WTC11 (cell line): ENCODE results near the gene GEMIN7. TPM values are rescaled to one million over a fixed set of nuclear protein-coding genes. Genes with fewer than 3 reads are reported as not detected.
A peak's percentile ranks its signal among the peaks of the same experiment; 100 is the strongest.

Source experiments
- ATAC-seq: fragments of 200-7000 bp; cut with Tn5 transposase; 2 replicates; pipeline ENCODE4 v1.10.0; 2021; ENCODE audit warnings: mild to moderate bottlenecking, moderate library complexity
- CTCF ChIA-PET: fragments of 300-600 bp; sonication (Branson Sonifier 250); formaldehyde crosslinking; loops from one replicate; lab custom pipeline; 2021; ENCODE audit warnings: antibody characterized with exemption; lab: Charles Lee
- POLR2A ChIA-PET: fragments of 350-600 bp; sonication (Branson Sonifier 250); formaldehyde crosslinking; loops from one replicate; lab custom pipeline; 2021; ENCODE audit warnings: antibody characterized with exemption; lab: Charles Lee
- DNase-seq: peaks from one replicate; pipeline ENCODE4 v3.0.0; 2021; ENCODE audit warnings: low spot score
- H3K27ac Mint-ChIP-seq: 2 replicates; pipeline ENCODE4 v1.8.0; 2021; ENCODE audit warnings: mixed read lengths
- H3K27me3 Mint-ChIP-seq: 2 replicates; pipeline ENCODE4 v1.8.0; 2021; ENCODE audit warnings: low read depth, mild to moderate bottlenecking, moderate library complexity, mixed read lengths
- H3K36me3 Mint-ChIP-seq: 2 replicates; pipeline ENCODE4 v1.8.0; 2021; ENCODE audit warnings: mixed read lengths
- H3K4me1 Mint-ChIP-seq: 2 replicates; pipeline ENCODE4 v1.8.0; 2022; ENCODE audit warnings: mixed read lengths
- H3K4me3 Mint-ChIP-seq: 2 replicates; pipeline ENCODE4 v1.8.0; 2021; ENCODE audit warnings: mild to moderate bottlenecking, moderate library complexity, mixed read lengths
- H3K9me3 Mint-ChIP-seq: 2 replicates; pipeline ENCODE4 v1.8.0; 2021; ENCODE audit warnings: mixed read lengths
- CREB1 ChIP-seq: sonication (generic); formaldehyde crosslinking; IDR thresholded peaks from 2 replicates; pipeline ENCODE4 v1.8.0; 2023; ENCODE audit warnings: mild to moderate bottlenecking, missing genetic modification reagents
- ELF4 ChIP-seq: sonication (generic); formaldehyde crosslinking; IDR thresholded peaks from 2 replicates; pipeline ENCODE4 v1.8.1; 2022; ENCODE audit warnings: low read depth, mild to moderate bottlenecking, moderate library complexity, missing genetic modification reagents
- FOXK1 ChIP-seq: sonication (generic); formaldehyde crosslinking; IDR thresholded peaks from 2 replicates; pipeline ENCODE4 v1.8.0; 2022; ENCODE audit warnings: mild to moderate bottlenecking, moderate library complexity, missing genetic modification reagents
- PRDM15 ChIP-seq: sonication (generic); formaldehyde crosslinking; IDR thresholded peaks from 2 replicates; pipeline ENCODE4 v1.8.0; 2022; ENCODE audit warnings: missing genetic modification reagents
- PREB ChIP-seq: sonication (generic); formaldehyde crosslinking; IDR thresholded peaks from 2 replicates; pipeline ENCODE4 v1.8.1; 2022; ENCODE audit warnings: mild to moderate bottlenecking, missing genetic modification reagents, moderate library complexity, borderline replicate concordance
- STAT6 ChIP-seq: sonication (generic); formaldehyde crosslinking; conservative IDR thresholded peaks from 2 replicates; pipeline ENCODE4 v1.8.1; 2023; ENCODE audit warnings: mild to moderate bottlenecking, low read depth, missing genetic modification reagents, moderate library complexity
- TEAD1 ChIP-seq: sonication (generic); formaldehyde crosslinking; IDR thresholded peaks from 2 replicates; pipeline ENCODE4 v1.8.0; 2022; ENCODE audit warnings: mild to moderate bottlenecking, missing genetic modification reagents
- ZBTB43 ChIP-seq: sonication (generic); formaldehyde crosslinking; IDR thresholded peaks from 2 replicates; pipeline ENCODE4 v1.8.1; 2023; ENCODE audit warnings: mild to moderate bottlenecking, missing genetic modification reagents
- ZNF317 ChIP-seq: sonication (generic); formaldehyde crosslinking; IDR thresholded peaks from 2 replicates; pipeline ENCODE4 v1.8.1; 2023; ENCODE audit warnings: low read depth, mild to moderate bottlenecking, moderate library complexity, missing genetic modification reagents, borderline replicate concordance
- ZNF396 ChIP-seq: fragments of 250-450 bp; sonication (Bioruptor Pico); IDR thresholded peaks from 2 replicates; pipeline ENCODE4 v1.8.0; 2021; ENCODE audit warnings: mild to moderate bottlenecking, moderate library complexity, borderline replicate concordance
- total RNA-seq: library from RNA; stranded (reverse); gene quantifications from 3 replicates; pipeline ENCODE4 v1.2.3, GENCODE V29; 2021
- TF ChIP-seq, protein P1 (sequence below): sonication (generic); formaldehyde crosslinking; IDR thresholded peaks from 2 replicates; pipeline ENCODE4 v1.8.1; 2023; ENCODE audit warnings: mild to moderate bottlenecking, missing genetic modification reagents, moderate library complexity
- TF ChIP-seq, protein P2 (sequence below): fragments of 250-450 bp; sonication (Bioruptor Pico); IDR thresholded peaks from 2 replicates; pipeline ENCODE4 v1.8.0; 2021; ENCODE audit warnings: mild to moderate bottlenecking
- TF ChIP-seq, protein P3 (sequence below): sonication (generic); formaldehyde crosslinking; IDR thresholded peaks from 2 replicates; pipeline ENCODE4 v1.8.1; 2023; ENCODE audit warnings: mild to moderate bottlenecking, moderate library complexity, missing genetic modification reagents

The GEMIN7 gene
- total RNA-seq, 1 experiment from 2014 or later = 55.0 TPM

DNA sequence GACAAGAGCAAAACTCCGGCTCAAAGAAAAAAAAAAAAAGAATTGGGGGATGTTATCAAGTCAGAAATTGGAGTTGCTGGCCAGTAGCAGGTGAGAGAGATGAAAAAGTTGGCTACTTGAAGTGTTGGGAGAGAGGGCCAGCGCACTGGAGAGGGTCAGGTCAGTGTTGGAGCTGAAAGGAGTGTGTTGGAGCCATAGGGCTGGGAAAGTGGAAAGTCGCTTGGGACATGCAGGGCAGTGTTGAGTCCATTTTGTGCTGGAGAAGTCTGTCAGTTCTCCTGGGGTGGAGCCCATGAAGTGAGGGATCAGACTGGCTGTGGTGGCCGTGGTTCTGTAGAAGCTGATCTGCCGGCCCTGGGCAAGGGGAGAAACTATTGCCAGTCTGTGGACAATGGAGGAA, 15.6 kb downstream of the GEMIN7 start (continued):
- no peak for TF ChIP-seq PRDM15

GRCh38 chr19:45095496-45096413, 16.7 kb downstream of the GEMIN7 start:
- Mint-ChIP-seq H3K36me3 (peaks cover 2% of the 10 kb centered on the region; the same call in 1 of the 2 replicates), H3K9me3 (no peaks in the 10 kb centered on the region), H3K27ac (peak overlapping the region; percentile 92), H3K4me3 (no peak overlapping the region), H3K27me3 (no peaks in the 10 kb centered on the region), H3K4me1 (peaks cover 63% of the 10 kb centered on the region)
- no peak for ATAC-seq
- ChIA-PET POLR2A (no interaction called here), CTCF (no interaction called here)
- no peak for TF ChIP-seq PREB
- no peak for TF ChIP-seq ZBTB43
- no peak for TF ChIP-seq STAT6 (CRISPR knock-in tag)
- TF ChIP-seq, protein P1, sequence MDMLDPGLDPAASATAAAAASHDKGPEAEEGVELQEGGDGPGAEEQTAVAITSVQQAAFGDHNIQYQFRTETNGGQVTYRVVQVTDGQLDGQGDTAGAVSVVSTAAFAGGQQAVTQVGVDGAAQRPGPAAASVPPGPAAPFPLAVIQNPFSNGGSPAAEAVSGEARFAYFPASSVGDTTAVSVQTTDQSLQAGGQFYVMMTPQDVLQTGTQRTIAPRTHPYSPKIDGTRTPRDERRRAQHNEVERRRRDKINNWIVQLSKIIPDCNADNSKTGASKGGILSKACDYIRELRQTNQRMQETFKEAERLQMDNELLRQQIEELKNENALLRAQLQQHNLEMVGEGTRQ (CRISPR knock-in tag) = no peak
- no peak for TF ChIP-seq ZNF317 (CRISPR knock-in tag)
- TF ChIP-seq ELF4 (CRISPR knock-in tag) = no peak
- TF ChIP-seq ZNF396 (CRISPR knock-in tag) = no peak
- TF ChIP-seq, protein P2, sequence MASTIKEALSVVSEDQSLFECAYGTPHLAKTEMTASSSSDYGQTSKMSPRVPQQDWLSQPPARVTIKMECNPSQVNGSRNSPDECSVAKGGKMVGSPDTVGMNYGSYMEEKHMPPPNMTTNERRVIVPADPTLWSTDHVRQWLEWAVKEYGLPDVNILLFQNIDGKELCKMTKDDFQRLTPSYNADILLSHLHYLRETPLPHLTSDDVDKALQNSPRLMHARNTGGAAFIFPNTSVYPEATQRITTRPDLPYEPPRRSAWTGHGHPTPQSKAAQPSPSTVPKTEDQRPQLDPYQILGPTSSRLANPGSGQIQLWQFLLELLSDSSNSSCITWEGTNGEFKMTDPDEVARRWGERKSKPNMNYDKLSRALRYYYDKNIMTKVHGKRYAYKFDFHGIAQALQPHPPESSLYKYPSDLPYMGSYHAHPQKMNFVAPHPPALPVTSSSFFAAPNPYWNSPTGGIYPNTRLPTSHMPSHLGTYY = no peak
- no peak for TF ChIP-seq FOXK1 (CRISPR knock-in tag)
- TF ChIP-seq CREB1 (CRISPR knock-in tag) = no peak
- TF ChIP-seq, protein P3, sequence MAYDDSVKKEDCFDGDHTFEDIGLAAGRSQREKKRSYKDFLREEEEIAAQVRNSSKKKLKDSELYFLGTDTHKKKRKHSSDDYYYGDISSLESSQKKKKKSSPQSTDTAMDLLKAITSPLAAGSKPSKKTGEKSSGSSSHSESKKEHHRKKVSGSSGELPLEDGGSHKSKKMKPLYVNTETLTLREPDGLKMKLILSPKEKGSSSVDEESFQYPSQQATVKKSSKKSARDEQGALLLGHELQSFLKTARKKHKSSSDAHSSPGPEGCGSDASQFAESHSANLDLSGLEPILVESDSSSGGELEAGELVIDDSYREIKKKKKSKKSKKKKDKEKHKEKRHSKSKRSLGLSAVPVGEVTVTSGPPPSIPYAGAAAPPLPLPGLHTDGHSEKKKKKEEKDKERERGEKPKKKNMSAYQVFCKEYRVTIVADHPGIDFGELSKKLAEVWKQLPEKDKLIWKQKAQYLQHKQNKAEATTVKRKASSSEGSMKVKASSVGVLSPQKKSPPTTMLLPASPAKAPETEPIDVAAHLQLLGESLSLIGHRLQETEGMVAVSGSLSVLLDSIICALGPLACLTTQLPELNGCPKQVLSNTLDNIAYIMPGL (CRISPR knock-in tag) = no peak
- TF ChIP-seq TEAD1 (CRISPR knock-in tag) = no peak
- TF ChIP-seq, all 79 proteins: peak for 0
- no peak for DNase-seq
